Stimulated activated CD4-positive, alpha-beta T cell treated with anti-CD3 and anti-CD28 coated beads, TNF-alpha, amount 100 ng/mL, for 48 hours (primary cell): ENCODE results near the gene IGF1.
A peak's percentile ranks its signal among the peaks of the same experiment; 100 is the strongest.

Experiments used
- DNase-seq, 3 donors: peaks; one replicate each; pipeline ENCODE4 v3.0.0-alpha.2; 2020; ENCODE audit warnings: low read depth in 3 of 3

IGF1 gene

DNA sequence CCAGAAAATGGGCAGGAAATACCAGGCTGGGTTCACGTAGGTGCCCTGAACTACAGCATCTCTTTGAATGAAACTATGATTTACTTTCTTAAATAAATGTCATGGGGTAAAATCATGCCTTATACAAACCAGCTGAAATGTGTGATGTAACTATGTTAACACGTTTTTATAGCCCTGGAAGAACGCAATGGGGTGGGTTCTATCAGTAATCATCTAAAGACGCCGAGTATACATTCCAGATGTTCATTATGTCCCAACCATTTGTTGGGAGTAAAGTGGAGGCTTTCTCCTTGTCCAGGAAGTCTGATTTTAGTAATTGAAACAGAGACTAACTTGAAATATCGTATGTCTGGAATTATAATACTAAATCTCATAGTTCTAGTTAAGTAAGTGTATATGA, 16.2 kb upstream of the IGF1 start:
- no peak for DNase-seq

DNA sequence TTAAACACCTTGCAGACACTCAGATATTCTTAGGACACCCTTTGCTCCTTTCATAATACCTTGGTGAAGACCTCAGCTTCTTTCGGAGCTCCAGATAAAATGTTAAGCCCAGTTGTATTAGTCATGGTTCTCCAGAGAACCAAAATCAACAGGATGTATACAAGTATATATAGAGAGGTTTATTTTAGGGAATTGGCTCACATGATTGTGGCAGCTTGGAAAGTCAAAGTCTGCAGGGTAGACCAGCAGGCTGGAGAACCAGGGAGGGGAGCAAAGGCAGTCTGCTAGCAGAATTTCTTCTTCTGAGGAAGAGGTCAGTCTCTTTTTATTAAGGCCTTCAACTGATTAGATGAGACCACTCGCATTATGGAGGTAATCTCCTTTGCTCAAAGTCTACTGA, 6.9 kb upstream of the IGF1 start:
- no peak for DNase-seq

DNA sequence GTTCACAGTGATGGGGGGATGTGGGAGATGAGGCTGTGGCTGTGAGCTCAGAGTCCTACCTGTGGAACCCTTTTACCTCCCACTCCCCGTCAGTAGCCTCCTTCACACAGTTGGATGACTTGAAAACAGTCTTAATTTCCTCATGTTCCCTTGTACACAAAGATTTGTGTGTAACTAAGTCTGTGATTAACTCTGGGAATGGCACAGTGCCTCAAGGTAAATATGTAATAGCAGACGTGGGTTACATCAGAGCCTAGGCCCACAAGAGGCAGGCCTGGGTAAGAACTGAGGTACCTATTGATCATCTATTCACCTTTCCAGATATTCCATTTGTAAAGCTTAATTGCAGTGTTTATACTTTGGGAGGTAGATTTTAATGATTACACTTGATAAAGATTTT, 5.8 kb upstream of the IGF1 start:
- no peak for DNase-seq

- peak; percentile 24 to 63 (median 37) for DNase-seq
Observed at GRCh38 chr12:102484428-102484958, 4.1 kb upstream of the IGF1 start.

DNA sequence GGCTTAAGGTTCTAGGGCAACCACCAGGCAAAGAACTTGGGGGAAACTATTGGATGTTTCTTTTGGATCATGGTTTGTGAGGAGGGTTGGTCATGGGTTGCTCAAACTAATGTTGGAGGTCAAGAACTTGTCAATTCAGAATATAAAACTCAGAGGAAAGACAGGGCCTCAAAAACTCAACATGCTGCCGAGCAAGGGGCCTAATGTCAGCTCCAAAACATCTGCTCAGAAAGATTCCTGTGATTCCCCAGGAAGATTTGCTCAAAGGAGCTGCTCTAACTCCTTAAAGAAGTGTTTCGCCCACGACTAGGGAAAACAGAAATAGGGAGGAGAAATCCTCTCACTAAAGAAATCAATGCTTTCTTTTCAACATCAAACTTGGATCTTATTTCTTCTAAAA, 3.7 kb upstream of the IGF1 start:
- DNase-seq: no peak

DNA sequence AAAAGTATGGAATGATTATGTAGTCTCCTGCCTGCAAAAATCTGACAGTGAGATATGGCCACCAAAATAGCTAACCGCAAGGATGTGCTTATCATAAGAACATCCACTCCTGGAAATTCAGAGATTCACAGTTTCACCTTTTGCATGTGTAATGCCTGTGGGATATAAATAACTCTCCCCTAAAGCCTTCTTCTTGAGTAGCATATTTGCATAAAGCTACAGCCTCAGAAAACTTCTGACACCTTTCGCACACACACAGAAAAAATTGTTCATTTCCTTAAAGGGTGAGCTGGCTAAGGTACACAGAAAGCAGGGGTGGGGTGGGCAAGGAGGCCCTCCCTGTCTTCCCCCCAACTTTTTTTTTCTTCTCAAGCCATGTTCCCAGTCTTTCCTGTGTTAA, 3.1 kb upstream of the IGF1 start:
- DNase-seq: no peak

DNA sequence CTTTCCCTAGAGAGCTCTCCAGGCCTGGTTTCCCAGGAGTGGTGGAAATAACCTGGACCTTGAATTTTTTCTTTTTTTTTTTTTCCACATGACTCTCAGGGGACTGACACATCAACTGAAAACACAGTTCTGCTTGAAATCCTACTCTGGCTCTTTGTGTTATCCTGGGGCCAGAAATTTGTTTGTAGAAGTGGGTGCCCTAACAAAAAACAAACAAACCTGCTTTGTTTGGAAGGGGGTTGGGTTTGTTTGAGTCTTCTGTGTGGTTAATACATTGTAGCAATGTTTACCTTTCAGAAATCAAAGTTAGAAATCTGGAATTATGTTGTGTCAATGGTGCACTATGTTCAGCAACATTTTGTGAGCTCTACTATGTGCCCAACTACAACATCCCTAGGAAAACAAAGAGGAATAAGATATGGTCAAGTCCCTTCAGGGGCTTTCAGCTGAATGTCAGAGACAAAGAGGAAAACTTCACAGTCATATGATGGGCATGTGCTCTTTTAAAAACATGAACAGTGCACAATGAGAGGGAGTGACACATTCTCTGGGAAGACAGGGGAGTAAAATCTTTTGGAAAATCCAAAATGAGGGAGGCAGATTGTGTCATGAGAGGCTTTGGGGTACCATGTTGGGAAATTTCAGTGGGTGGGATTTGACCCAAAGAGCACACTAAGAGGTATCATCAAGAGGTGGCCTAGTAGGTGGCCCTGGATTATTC, 1.5 kb upstream of the IGF1 start:
- no peak for DNase-seq

GRCh38 chr12:102479939-102480338, 424 bp downstream of the IGF1 start:
- DNase-seq: no peak

GRCh38 chr12:102479099-102479885, 1.1 kb downstream of the IGF1 start:
- no peak for DNase-seq

DNA sequence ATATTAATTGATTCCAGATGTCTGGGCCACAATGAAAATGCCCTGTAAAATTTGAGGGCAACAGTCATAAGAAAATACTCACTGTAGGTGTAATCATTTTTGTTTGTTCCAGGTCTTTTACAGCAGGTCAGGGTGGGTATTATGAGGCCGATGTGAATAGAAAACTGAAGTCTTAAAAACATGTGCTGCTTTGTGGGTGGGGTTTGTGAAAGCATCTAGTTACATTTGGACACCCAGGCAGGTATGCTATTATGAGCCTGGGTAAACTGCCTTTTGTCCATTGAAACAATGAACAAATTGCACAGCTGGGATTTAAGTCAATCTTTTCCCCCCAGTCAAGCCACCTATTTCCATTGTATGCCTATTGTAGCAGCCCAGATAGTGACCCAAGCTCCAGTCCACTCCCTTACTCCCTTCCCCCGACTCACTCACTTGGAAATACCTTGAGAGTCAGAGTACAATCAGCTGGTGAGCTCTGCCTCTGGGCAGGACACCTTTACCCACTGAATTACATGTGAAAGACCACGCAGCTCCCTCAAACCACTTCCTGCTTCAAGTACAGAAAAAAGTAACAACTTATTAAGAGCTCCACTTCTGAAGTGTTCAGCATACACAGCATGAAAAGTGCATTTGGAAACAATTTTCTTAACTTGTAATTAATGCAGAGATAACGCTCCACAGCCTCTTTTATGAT, 1.8 kb downstream of the IGF1 start:
- peak in 2 of 3 donors; percentile 5 for DNase-seq

DNA sequence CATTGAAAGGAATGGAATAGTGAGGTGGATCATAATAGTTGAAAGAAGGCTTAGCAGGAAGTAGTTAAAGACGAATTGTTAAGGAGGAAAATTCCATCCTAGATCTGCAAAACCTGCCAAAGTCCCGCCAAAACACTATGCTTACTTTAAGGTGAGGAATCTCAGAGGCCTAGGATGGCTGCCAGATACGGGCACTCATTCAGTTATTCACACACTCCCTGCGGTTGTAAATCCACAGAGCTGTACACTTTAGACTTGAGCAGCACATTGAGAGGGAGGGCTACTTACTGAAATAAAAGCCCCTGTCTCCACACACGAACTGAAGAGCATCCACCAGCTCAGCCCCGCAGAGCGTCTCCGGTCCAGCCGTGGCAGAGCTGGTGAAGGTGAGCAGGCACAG, 5.0 kb downstream of the IGF1 start:
- DNase-seq: no peak

DNA sequence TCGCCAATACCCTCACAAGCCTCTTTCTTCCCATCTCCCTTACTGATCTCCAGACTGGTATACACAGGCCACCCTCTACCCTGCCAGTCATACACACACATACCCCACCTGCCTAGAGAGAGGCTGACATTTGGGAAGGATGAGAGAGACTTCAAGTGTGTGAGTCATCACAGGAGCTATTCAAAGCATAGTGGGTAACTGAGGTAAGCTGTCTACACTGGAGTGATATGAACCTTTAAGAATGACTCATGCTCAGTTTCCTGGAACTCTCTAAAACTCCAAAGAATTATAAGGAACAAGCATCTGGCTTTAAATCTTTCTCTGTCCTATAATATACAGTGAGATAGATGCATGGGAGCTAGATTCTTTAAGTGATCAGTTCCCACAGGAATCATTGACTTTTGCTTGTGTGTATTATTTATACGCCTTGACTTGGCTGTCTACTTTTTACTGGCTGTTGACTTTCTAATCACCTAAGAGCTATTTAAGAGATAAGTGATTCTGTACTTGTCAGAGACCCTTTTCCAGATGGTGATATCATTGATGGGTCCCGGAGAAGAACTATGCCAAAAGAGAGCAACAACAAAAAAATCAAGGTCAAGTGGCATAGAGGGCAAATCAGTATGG, 5.8 kb downstream of the IGF1 start:
- no peak for DNase-seq

DNA sequence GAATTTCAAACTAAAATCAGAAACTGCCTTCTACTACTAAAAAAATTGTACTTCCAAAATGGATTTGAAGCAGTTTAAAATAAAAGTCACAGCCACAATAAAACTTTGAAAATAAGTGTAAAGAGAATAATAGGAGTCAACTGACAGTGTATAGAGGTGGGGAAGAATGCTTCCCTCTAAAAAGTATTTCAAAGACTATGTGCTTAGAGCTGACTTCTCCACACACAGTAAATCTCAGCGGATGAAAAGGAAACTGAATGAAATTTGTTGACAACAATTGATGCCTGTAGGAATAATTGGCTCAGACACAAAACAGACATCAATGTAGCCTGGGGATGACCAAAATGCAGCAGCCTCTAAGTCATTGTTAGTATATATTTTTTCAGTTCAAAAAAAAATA, 7.9 kb downstream of the IGF1 start:
- no peak for DNase-seq

DNA sequence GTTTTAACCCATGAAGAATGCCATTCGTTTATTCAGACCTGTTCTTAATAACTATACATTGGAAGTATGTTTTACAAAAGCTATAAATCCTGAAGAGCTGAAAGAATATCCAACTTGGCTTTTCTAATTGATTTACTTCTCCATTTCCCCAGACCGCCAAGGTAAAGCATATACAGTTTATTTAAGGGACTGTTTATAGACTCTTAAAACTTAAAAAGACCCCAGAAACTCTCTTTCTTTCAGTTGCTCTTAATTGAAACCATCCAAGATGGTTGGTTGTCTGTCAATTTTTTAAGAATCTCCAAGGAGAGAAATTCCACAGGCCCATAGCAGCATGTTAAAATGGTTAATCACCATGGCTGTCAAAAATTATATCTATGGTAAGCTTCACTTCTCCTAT, 8.8 kb downstream of the IGF1 start:
- no peak for DNase-seq

GRCh38 chr12:102470945-102471344, 9.4 kb downstream of the IGF1 start:
- no peak for DNase-seq

GRCh38 chr12:102468261-102468915, 12.0 kb downstream of the IGF1 start:
- DNase-seq: no peak

GRCh38 chr12:102465762-102466560, 14.4 kb downstream of the IGF1 start:
- no peak for DNase-seq

DNA sequence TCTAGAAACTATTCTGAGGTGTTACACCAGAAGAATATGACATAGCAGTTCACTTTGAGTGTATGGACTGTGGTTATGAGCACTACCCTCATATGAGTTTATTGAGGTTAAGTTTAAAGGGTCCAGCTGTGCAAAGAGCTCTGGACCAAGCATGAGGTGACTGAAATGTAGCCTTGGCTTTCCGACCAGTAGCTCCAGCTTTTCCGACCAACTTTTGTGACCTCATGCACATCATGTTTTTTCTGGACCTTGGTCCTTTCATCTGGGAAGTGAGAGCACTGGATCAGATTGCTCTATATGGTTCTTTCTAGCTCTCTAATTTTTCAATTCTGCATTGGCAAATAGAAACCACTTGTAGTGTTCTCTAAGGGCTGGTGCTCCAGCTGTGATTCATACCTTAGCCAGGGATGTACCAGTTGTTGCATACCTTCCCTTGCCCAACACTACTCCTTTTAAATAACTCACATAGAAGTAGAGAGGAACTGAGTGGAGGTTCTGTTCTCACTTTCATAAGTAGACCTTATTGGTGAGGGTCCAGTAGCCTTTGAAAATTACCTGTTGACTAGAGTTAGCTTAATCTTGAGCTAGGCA, 16.6 kb downstream of the IGF1 start:
- no peak for DNase-seq

- no peak for DNase-seq
Observed at GRCh38 chr12:102462795-102463465, 17.4 kb downstream of the IGF1 start.

DNA sequence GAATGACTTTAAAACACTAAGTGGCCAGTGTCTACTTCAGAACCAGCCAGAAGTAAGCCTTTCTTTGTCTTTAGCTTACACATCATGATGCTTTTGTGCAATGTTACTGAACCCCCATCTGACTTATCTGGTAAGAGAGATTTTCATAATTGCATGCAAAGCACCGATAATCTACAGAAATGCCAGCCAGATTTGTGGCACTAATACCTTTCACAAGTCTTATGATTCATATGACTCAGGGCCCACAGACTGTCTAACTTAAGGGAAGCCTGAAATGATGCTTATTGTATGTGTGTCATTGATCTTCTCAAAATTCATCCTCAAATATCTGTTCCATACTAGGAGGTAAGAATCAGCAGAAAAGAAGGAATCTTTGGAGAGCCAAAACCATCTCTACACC, 18.0 kb downstream of the IGF1 start:
- DNase-seq: no peak
